ENCODE measurements around the gene FBXO46.

- TF ChIP-seq ISL1 (CRISPR knock-in tag; IDR thresholded peaks at IDR 0.05) (no peak), ZFP3 (CRISPR knock-in tag; IDR thresholded peaks at IDR 0.05) (no peak), PATZ1 (CRISPR knock-in tag; IDR thresholded peaks at IDR 0.05; ENCODE audit: borderline replicate concordance) (no peak), SNAI2 (CRISPR knock-in tag; IDR thresholded peaks at IDR 0.05) (no peak), TCF4 (CRISPR knock-in tag; IDR thresholded peaks at IDR 0.05; ENCODE audit: borderline replicate concordance) (no peak), ZC3H10 (CRISPR knock-in tag; IDR thresholded peaks at IDR 0.05) (no peak)
Measured at GRCh38 chr19:45682117-45682516, 48.6 kb downstream of the FBXO46 start.

Measured in SK-N-SH treated with all-trans-retinoic acid at 6 μM for 48 hours (cell line).